Measurements from ENCODE around the gene HSPBP1.

HSPBP1 gene

GRCh38 chr19:55264531-55264930 lies 15.4 kb downstream of the HSPBP1 start:
- H3K9me3 ChIP-seq (ENCODE audit: control insufficient read depth, low read length) = no peaks in the 10 kb centered on the region
- no peak overlapping the region for H3K4me3 ChIP-seq (ENCODE audit: insufficient read depth, low read depth, low read length)
- 92 to 95% methylated on average over 5 of the region's 5 CpGs for WGBS, 2 experiments

GRCh38 chr19:55262359-55262758 lies 17.6 kb downstream of the HSPBP1 start:
- 96% methylated on average over 9 of the region's 9 CpGs for WGBS, 2 experiments
- Histone ChIP-seq H3K27me3 (ENCODE audit: control insufficient read depth, insufficient read depth, low read length, poor library complexity, severe bottlenecking) (no peaks in the 10 kb centered on the region), H3K4me1 (ENCODE audit: control insufficient read depth, insufficient read depth, low read length) (peaks cover 14% of the 10 kb centered on the region), H3K36me3 (ENCODE audit: control insufficient read depth, insufficient read depth, low read length) (peaks cover 3% of the 10 kb centered on the region), H3K27ac (ENCODE audit: insufficient read depth, low read depth, low read length, poor library complexity, severe bottlenecking) (no peak overlapping the region), H3K4me3 (ENCODE audit: insufficient read depth, low read depth, low read length) (no peak overlapping the region), H3K9me3 (ENCODE audit: control insufficient read depth, low read length) (no peaks in the 10 kb centered on the region)

More at GRCh38 chr19:55264531-55264930, 15.4 kb downstream of the HSPBP1 start:
- Histone ChIP-seq H3K4me1 (ENCODE audit: control insufficient read depth, insufficient read depth, low read length) (peaks cover 8% of the 10 kb centered on the region), H3K27ac (ENCODE audit: insufficient read depth, low read depth, low read length, poor library complexity, severe bottlenecking) (no peak overlapping the region), H3K27me3 (ENCODE audit: control insufficient read depth, insufficient read depth, low read length, poor library complexity, severe bottlenecking) (no peaks in the 10 kb centered on the region), H3K36me3 (ENCODE audit: control insufficient read depth, insufficient read depth, low read length) (peaks cover 3% of the 10 kb centered on the region)

GRCh38 chr19:55261671-55262126 lies 18.2 kb downstream of the HSPBP1 start:
- WGBS, 2 experiments = 92 to 94% methylated on average over 13 of the region's 13 CpGs
- Histone ChIP-seq H3K36me3 (ENCODE audit: control insufficient read depth, insufficient read depth, low read length) (peaks cover 3% of the 10 kb centered on the region), H3K4me1 (ENCODE audit: control insufficient read depth, insufficient read depth, low read length) (peaks cover 19% of the 10 kb centered on the region), H3K27me3 (ENCODE audit: control insufficient read depth, insufficient read depth, low read length, poor library complexity, severe bottlenecking) (no peaks in the 10 kb centered on the region), H3K9me3 (ENCODE audit: control insufficient read depth, low read length) (no peaks in the 10 kb centered on the region), H3K4me3 (ENCODE audit: insufficient read depth, low read depth, low read length) (no peak overlapping the region), H3K27ac (ENCODE audit: insufficient read depth, low read depth, low read length, poor library complexity, severe bottlenecking) (no peak overlapping the region)

- 43 to 47% methylated on average over 29 of the region's 29 CpGs for WGBS, 2 experiments
- Histone ChIP-seq H3K4me3 (ENCODE audit: insufficient read depth, low read depth, low read length) (peak overlapping the region; percentile 86), H3K27me3 (ENCODE audit: control insufficient read depth, insufficient read depth, low read length, poor library complexity, severe bottlenecking) (no peaks in the 10 kb centered on the region), H3K9me3 (ENCODE audit: control insufficient read depth, low read length) (no peaks in the 10 kb centered on the region), H3K4me1 (ENCODE audit: control insufficient read depth, insufficient read depth, low read length) (peaks cover 25% of the 10 kb centered on the region), H3K27ac (ENCODE audit: insufficient read depth, low read depth, low read length, poor library complexity, severe bottlenecking) (peak overlapping the region; percentile 92), H3K36me3 (ENCODE audit: control insufficient read depth, insufficient read depth, low read length) (peaks cover 3% of the 10 kb centered on the region)
These were observed 20.2 kb downstream of the HSPBP1 start for GRCh38 chr19:55259540-55260210.

GRCh38 chr19:55258828-55259539 lies 20.9 kb downstream of the HSPBP1 start, which contains the start of gene PPP6R1:
TSS of gene PPP6R1 (minus strand) at chr19:55259017. CDS start at chr19:55247103, 11,914 bp downstream.
- H3K9me3 ChIP-seq (ENCODE audit: control insufficient read depth, low read length) = no peaks in the 10 kb centered on the region
- H3K36me3 ChIP-seq (ENCODE audit: control insufficient read depth, insufficient read depth, low read length) = peaks cover 3% of the 10 kb centered on the region
- peaks cover 25% of the 10 kb centered on the region for H3K4me1 ChIP-seq (ENCODE audit: control insufficient read depth, insufficient read depth, low read length)
- 0% methylated on average over 76 of the region's 76 CpGs for WGBS, 2 experiments
- peak within 1 kb of the TSS; percentile 86 for H3K4me3 ChIP-seq (ENCODE audit: insufficient read depth, low read depth, low read length)
- peak within 1 kb of the TSS; percentile 92 for H3K27ac ChIP-seq (ENCODE audit: insufficient read depth, low read depth, low read length, poor library complexity, severe bottlenecking)
- H3K27me3 ChIP-seq (ENCODE audit: control insufficient read depth, insufficient read depth, low read length, poor library complexity, severe bottlenecking) = no peaks in the 10 kb centered on the region

GRCh38 chr19:55258476-55258827 lies 21.5 kb downstream of the HSPBP1 start:
- 0 to 1% methylated on average over 53 of the region's 53 CpGs for WGBS, 2 experiments
- peak overlapping the region; percentile 86 for H3K4me3 ChIP-seq (ENCODE audit: insufficient read depth, low read depth, low read length)

GRCh38 chr19:55257461-55258420 lies 22.2 kb downstream of the HSPBP1 start:
- H3K27ac ChIP-seq (ENCODE audit: insufficient read depth, low read depth, low read length, poor library complexity, severe bottlenecking) = no peak overlapping the region
- WGBS, 2 experiments = 12% methylated on average over 51 of the region's 51 CpGs
- peaks cover 25% of the 10 kb centered on the region for H3K4me1 ChIP-seq (ENCODE audit: control insufficient read depth, insufficient read depth, low read length)

More at GRCh38 chr19:55258476-55258827, 21.5 kb downstream of the HSPBP1 start:
- Histone ChIP-seq H3K9me3 (ENCODE audit: control insufficient read depth, low read length) (no peaks in the 10 kb centered on the region), H3K27ac (ENCODE audit: insufficient read depth, low read depth, low read length, poor library complexity, severe bottlenecking) (no peak overlapping the region), H3K27me3 (ENCODE audit: control insufficient read depth, insufficient read depth, low read length, poor library complexity, severe bottlenecking) (no peaks in the 10 kb centered on the region), H3K4me1 (ENCODE audit: control insufficient read depth, insufficient read depth, low read length) (peaks cover 25% of the 10 kb centered on the region), H3K36me3 (ENCODE audit: control insufficient read depth, insufficient read depth, low read length) (peaks cover 3% of the 10 kb centered on the region)

GRCh38 chr19:55256562-55257460 lies 23.1 kb downstream of the HSPBP1 start:
- Histone ChIP-seq H3K4me3 (ENCODE audit: insufficient read depth, low read depth, low read length) (peak overlapping the region; percentile 86), H3K9me3 (ENCODE audit: control insufficient read depth, low read length) (no peaks in the 10 kb centered on the region), H3K27ac (ENCODE audit: insufficient read depth, low read depth, low read length, poor library complexity, severe bottlenecking) (no peak overlapping the region), H3K36me3 (ENCODE audit: control insufficient read depth, insufficient read depth, low read length) (no peaks in the 10 kb centered on the region), H3K4me1 (ENCODE audit: control insufficient read depth, insufficient read depth, low read length) (peaks cover 25% of the 10 kb centered on the region), H3K27me3 (ENCODE audit: control insufficient read depth, insufficient read depth, low read length, poor library complexity, severe bottlenecking) (no peaks in the 10 kb centered on the region)
- WGBS, 2 experiments = 85 to 88% methylated on average over 22 of the region's 22 CpGs

More at GRCh38 chr19:55257461-55258420, 22.2 kb downstream of the HSPBP1 start:
- peaks cover 3% of the 10 kb centered on the region for H3K36me3 ChIP-seq (ENCODE audit: control insufficient read depth, insufficient read depth, low read length)
- peak overlapping the region; percentile 86 for H3K4me3 ChIP-seq (ENCODE audit: insufficient read depth, low read depth, low read length)
- H3K27me3 ChIP-seq (ENCODE audit: control insufficient read depth, insufficient read depth, low read length, poor library complexity, severe bottlenecking) = no peaks in the 10 kb centered on the region
- H3K9me3 ChIP-seq (ENCODE audit: control insufficient read depth, low read length) = no peaks in the 10 kb centered on the region
